AG09309 (cell line): ENCODE results near the gene ACAP3.

ENCODE experiments used
- DNase-seq: peaks from one replicate; pipeline ENCODE4 v3.0.0-alpha.2; 2010; ENCODE audit warnings: low read depth
- H3K4me3 ChIP-seq: 2 replicates; pipeline ENCODE4 v1.5.1; 2011; ENCODE audit warnings: mild to moderate bottlenecking, low read depth, low read length, moderate library complexity; ENCODE audit not compliant: control insufficient read depth
- TF ChIP-seq, protein P1 (sequence below): IDR thresholded peaks from 2 replicates; pipeline ENCODE4 v1.5.1; 2011; ENCODE audit warnings: mild to moderate bottlenecking, low read depth, low read length, inconsistent platforms; ENCODE audit not compliant: insufficient read depth, control insufficient read depth; ENCODE audit errors: missing control alignments

Gene ACAP3

GRCh38 chr1:1336931-1337792 is 29.4 kb upstream of the ACAP3 start:
- no peak for DNase-seq
- TF ChIP-seq, protein P1, sequence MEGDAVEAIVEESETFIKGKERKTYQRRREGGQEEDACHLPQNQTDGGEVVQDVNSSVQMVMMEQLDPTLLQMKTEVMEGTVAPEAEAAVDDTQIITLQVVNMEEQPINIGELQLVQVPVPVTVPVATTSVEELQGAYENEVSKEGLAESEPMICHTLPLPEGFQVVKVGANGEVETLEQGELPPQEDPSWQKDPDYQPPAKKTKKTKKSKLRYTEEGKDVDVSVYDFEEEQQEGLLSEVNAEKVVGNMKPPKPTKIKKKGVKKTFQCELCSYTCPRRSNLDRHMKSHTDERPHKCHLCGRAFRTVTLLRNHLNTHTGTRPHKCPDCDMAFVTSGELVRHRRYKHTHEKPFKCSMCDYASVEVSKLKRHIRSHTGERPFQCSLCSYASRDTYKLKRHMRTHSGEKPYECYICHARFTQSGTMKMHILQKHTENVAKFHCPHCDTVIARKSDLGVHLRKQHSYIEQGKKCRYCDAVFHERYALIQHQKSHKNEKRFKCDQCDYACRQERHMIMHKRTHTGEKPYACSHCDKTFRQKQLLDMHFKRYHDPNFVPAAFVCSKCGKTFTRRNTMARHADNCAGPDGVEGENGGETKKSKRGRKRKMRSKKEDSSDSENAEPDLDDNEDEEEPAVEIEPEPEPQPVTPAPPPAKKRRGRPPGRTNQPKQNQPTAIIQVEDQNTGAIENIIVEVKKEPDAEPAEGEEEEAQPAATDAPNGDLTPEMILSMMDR, result no peak
- no peak overlapping the region for H3K4me3 ChIP-seq

- DNase-seq, result no peak
- TF ChIP-seq, protein P1, result no peak
- no peak overlapping the region for H3K4me3 ChIP-seq
These were observed 28.7 kb upstream of the ACAP3 start for GRCh38 chr1:1336446-1336845.

DNA sequence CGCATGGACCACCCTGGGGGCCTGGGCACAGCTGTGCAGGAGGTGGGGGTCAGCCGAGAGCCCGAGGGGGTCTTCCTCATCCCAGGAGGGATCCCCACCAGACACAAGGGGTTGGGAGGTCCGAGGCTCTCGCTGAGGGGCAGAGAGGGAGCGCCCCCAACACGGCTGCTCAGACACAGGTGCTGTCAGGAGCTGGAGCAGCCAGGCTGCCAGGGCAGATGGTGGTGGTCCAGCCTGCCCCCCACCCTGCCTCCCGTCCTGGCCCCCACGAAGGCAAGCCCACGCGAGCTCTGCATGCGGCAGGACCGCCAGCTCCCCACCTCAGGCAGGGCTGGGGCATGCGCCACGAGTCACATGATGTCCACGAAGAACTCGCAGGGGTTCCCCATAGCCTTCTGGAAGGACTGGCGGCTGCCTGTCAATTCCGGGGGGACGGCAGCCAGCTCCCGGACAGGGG is 28.1 kb upstream of the ACAP3 start:
- no peak for DNase-seq
- TF ChIP-seq, protein P1, result no peak
- no peak overlapping the region for H3K4me3 ChIP-seq

- TF ChIP-seq, protein P1, result no peak
- no peak overlapping the region for H3K4me3 ChIP-seq
- DNase-seq, result no peak
These were observed 27.6 kb upstream of the ACAP3 start for GRCh38 chr1:1335283-1335682.

GRCh38 chr1:1334835-1335234 is 27.1 kb upstream of the ACAP3 start:
- DNase-seq, result no peak
- TF ChIP-seq, protein P1, result no peak
- no peak overlapping the region for H3K4me3 ChIP-seq

- TF ChIP-seq, protein P1, result no peak
- H3K4me3 ChIP-seq, result no peak overlapping the region
- no peak for DNase-seq
These were observed 26.0 kb upstream of the ACAP3 start for GRCh38 chr1:1333551-1334241.
